Fibroblast of villous mesenchyme (primary cell): Measurements from ENCODE around the gene OR8U1. TPM values are rescaled to one million over a fixed set of nuclear protein-coding genes. Genes with fewer than 3 reads are reported as not detected.
"Not testable (repeated sequence)": the region's sequence is repeated elsewhere in the genome, so short reads cannot be mapped to it uniquely, and the experiment has no call there.

Source experiments
- DNase-seq: peaks from one replicate; pipeline ENCODE4 v3.0.0-alpha.2; 2010; ENCODE audit warnings: low read depth
- H3K4me3 ChIP-seq: 2 replicates; pipeline ENCODE4 v1.5.1; 2011; ENCODE audit warnings: low read depth, mild to moderate bottlenecking, low read length
- CTCF ChIP-seq: IDR thresholded peaks from 2 replicates; pipeline ENCODE4 v1.5.1; 2012; ENCODE audit warnings: low read depth, mild to moderate bottlenecking, low read length; ENCODE audit not compliant: insufficient read depth
- total RNA-seq: library from RNA; depleted of rRNA; stranded (reverse); fragments of >200 nt; gene quantifications from 2 replicates; pipeline ENCODE4 v1.2.3, GENCODE V29; 2012

OR8U1 gene
- total RNA-seq, 1 donor, result not detected

DNA sequence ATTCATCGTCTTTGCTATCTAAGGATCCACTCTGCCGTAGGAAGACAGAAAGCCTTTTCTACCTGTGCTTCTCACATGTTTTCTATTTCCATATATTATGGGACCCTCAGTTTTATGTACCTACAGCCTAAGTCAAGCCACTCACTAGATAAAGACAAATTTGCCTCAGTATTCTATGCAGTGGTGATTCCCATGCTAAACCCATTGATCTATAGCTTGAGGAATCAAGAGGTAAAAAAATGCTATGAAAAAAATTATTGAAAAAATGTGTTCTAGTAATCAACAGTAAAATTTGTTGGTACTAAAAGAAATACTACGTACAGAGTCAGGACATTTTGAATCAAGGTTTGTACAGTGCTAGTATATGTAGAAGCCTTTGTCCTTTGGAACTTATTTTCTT lies 19.0 kb downstream of the OR8U1 start:
- no peak for TF ChIP-seq CTCF
- no peak for DNase-seq
- no peak overlapping the region for H3K4me3 ChIP-seq

- no peak for TF ChIP-seq CTCF
Measured at GRCh38 chr11:56396047-56396446, 20.6 kb downstream of the OR8U1 start.

GRCh38 chr11:56401858-56402461 lies 26.5 kb downstream of the OR8U1 start:
- not testable (repeated sequence) for H3K4me3 ChIP-seq, DNase-seq

More at GRCh38 chr11:56396047-56396446, 20.6 kb downstream of the OR8U1 start:
- no peak overlapping the region for H3K4me3 ChIP-seq
- no peak for DNase-seq

GRCh38 chr11:56404393-56404792 lies 29.0 kb downstream of the OR8U1 start:
- no peak for DNase-seq
- no peak for TF ChIP-seq CTCF
- H3K4me3 ChIP-seq, result no peak overlapping the region

DNA sequence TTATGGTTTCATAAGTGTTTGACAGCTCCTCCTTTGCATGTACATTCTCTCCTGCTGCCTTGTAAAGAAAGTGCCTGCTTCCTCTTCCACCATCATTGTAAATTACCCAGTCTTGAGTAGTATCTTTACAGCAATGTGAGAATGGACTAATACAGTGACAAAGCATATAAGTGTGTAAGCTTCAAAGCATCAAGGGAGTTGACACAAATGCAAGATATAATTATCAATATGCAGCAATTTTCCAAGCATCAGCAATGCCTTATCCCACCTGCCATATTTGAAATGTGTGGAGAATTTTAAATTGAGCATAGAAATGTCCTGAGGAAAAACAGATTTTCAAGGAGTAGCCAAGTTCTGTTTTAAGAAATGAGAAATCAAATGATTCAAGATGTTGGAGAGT lies 35.4 kb downstream of the OR8U1 start:
- H3K4me3 ChIP-seq, result no peak overlapping the region
- no peak for DNase-seq

DNA sequence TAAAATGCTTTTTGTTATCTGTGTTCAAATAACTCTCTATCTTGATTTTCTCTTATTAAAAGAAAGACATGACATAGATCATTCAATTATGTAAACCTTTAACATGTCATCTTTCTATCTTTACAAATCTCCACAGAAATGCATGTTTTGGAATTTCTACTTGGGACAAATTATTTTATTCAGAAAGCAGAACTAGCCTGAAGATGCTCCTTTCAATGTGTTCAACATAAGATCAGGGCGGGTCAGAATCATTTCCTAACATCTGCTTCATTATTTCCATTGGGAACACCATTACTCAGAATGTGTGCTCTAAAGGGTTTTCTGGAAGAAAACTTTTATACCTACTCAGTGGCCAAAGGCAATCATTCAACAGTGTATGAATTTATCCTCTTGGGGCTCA lies 37.0 kb downstream of the OR8U1 start, which contains the start of gene OR5AL1:
OR5AL1 (plus strand) TSS at position 301 of the 400 bp plus-strand sequence.
- no peak for DNase-seq
- no peak for TF ChIP-seq CTCF
- no peak within 1 kb of the TSS for H3K4me3 ChIP-seq

More for the DNA sequence above, 35.4 kb downstream of the OR8U1 start:
- no peak for TF ChIP-seq CTCF

Other genes starting within 250 kb of the OR8U1 start
- not detected in 2 replicates for gene OR8J3, start 235.4 kb upstream of the OR8U1 start, total RNA-seq
- not detected in 2 replicates for gene OR8K5, start 215.3 kb upstream of the OR8U1 start, total RNA-seq
- gene OR5J2, start 199.0 kb upstream of the OR8U1 start, total RNA-seq, result not detected in 2 replicates
- not detected in 2 replicates for gene OR5T2, start 141.4 kb upstream of the OR8U1 start, total RNA-seq
- not detected in 2 replicates for gene OR5T3, start 123.4 kb upstream of the OR8U1 start, total RNA-seq
- not detected in 2 replicates for gene OR5T1, start 101.5 kb upstream of the OR8U1 start, total RNA-seq
- not detected in 2 replicates for gene OR8H1, start 83.4 kb upstream of the OR8U1 start, total RNA-seq
- not detected in 2 replicates for gene OR8K3, start 60.5 kb upstream of the OR8U1 start, total RNA-seq
- not detected in 2 replicates for gene OR8K1, start 29.6 kb upstream of the OR8U1 start, total RNA-seq
- gene OR8J1, start 21.3 kb upstream of the OR8U1 start, total RNA-seq, result not detected in 2 replicates
- gene OR5AL1, start 37.1 kb downstream of the OR8U1 start, total RNA-seq, result not detected in 2 replicates
- not detected in 2 replicates for gene OR5M3, start 97.7 kb downstream of the OR8U1 start, total RNA-seq
- gene OR5M8, start 115.7 kb downstream of the OR8U1 start, total RNA-seq, result not detected in 2 replicates
- not detected in 2 replicates for gene OR5M11, start 167.6 kb downstream of the OR8U1 start, total RNA-seq
- not detected in 2 replicates for gene OR5M10, start 202.1 kb downstream of the OR8U1 start, total RNA-seq
- gene OR5M1, start 239.2 kb downstream of the OR8U1 start, total RNA-seq, result not detected in 2 replicates